ENCODE results near the gene SDHAF2.
"Not testable (repeated sequence)": the region's sequence is repeated elsewhere in the genome, so short reads cannot be mapped to it uniquely, and the experiment has no call there.

The SDHAF2 gene

GRCh38 chr11:61425367-61426131, 4.4 kb upstream of the SDHAF2 start:
- DNase-seq (ENCODE audit: low spot score), result no peak

DNA sequence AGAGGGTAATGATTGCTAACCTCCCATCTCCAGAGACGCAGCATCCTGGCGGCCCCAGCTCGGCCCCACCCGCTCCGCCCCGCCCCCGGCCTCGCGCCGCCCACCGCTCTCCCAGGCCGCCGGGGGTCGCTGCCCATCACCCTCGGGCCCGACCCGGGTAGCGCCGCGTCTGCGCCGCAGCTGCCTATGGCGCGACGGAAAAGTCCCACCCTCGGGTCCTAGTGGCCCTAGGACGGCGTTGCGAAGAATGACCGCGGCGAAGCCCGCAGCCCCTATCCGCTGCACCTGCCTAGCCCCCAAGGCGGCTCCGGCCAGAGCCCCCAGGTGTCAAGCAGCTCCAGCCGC, 606 bp upstream of the SDHAF2 start:
- peak; percentile 87 for DNase-seq (ENCODE audit: low spot score)

DNA sequence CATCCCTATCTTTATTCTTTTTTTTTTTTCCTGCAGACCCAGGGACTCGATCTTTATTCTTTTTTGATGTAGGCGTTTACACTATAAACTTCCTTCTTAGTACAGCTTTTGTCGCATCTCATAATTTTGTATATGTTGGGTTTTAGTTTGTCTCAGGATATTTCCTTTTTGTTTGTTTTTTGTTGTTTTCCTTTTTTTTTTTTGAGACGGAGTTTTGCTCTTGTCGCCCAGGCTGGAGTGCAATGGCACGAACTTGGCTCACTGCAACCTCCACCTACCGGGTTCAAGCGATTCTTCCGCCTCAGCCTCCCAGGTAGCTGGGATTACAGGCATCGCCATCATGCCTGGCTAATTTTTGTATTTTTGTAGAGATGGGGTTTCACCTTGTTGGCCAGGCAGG, 915 bp downstream of the SDHAF2 start:
- DNase-seq (ENCODE audit: low spot score), result not testable (repeated sequence)

GRCh38 chr11:61437496-61437895, 7.6 kb downstream of the SDHAF2 start:
- no peak for DNase-seq (ENCODE audit: low spot score)

DNA sequence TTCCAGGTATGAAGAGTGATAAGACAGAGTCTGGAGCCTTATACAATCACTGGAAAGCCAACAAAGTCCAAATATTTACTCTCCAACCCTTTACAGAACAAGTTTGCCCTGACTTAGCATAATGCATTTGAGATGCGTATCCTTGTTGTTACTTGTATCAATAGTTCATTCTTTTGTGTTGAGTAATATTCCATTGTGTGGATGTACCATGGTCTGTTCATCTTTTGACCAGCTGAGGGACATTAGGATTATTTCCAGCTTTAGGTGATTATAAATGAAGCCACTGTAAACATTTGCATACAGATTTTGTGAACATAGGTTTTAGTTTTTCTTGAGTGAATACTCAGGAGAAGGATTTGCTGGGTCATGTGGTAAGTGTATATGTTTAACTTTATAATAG, 9.7 kb downstream of the SDHAF2 start:
- no peak for DNase-seq (ENCODE audit: low spot score)

- no peak for DNase-seq (ENCODE audit: low spot score)
Observed at GRCh38 chr11:61442616-61443015, 12.7 kb downstream of the SDHAF2 start.

DNA sequence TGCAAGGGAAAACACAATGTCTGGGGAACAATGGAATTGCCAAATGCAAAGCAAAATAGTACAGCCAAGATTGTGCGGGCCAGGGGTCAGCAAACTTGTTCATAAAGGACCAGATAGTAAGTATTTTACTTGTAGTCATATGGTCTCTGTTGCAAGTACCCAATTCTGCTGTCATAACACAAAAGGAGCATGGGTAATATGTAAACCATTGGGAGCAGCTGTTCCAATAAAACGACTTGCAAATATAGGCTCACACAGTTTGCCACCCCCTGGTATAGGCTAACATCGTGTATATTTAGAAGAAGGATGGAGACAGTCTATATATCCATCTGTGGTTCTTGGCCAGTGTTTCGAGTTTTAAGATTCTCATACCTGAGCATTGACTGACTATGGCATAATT, 15.6 kb downstream of the SDHAF2 start:
- DNase-seq (ENCODE audit: low spot score), result no peak

DNA sequence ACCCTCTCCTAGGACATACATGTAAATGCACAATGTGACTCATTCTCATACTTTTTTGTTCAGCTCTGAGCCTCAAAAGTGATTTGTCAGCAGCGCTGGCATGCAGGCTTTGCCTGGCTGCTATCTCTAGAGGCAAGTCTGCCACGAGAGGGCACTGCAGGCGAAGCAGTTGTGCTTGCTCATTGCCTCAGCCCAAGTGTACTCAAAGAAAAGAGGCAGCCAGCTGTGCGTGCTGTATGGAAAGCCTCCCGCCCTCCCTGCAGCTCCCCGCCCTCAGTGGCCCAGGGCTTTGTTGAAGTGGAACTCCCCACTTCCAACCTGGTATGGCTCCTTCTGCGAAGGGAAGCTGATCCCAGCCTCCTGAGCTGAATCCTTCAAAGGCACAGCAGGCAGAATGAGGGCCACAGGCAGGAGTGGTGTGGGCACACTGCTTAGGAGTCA, 16.3 kb downstream of the SDHAF2 start:
- peak; percentile 86 for DNase-seq (ENCODE audit: low spot score)

- DNase-seq (ENCODE audit: low spot score), result no peak
Observed at GRCh38 chr11:61447601-61448551, 18.0 kb downstream of the SDHAF2 start.

DNA sequence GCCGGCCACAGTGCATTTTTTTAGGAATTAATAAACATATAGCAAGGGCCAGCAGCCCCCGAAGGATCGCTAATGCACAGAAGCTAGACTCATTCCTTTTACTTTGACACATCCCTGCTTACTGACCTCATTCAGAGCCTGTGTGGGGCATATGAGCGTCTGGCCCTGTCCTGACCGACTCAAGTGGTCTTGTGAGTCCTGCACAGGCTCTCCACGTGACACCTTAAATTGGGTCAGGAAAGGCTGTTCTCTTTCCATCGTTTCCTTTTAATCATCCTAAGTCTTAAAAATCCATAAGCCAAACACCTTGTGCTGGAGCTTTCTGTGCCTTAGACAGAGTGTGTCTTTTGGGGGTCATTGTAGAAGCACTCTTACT, 18.6 kb downstream of the SDHAF2 start:
- no peak for DNase-seq (ENCODE audit: low spot score)

GRCh38 chr11:61452825-61453224, 22.9 kb downstream of the SDHAF2 start:
- DNase-seq (ENCODE audit: low spot score), result no peak

GRCh38 chr11:61453695-61454094, 23.8 kb downstream of the SDHAF2 start:
- DNase-seq (ENCODE audit: low spot score), result no peak

DNA sequence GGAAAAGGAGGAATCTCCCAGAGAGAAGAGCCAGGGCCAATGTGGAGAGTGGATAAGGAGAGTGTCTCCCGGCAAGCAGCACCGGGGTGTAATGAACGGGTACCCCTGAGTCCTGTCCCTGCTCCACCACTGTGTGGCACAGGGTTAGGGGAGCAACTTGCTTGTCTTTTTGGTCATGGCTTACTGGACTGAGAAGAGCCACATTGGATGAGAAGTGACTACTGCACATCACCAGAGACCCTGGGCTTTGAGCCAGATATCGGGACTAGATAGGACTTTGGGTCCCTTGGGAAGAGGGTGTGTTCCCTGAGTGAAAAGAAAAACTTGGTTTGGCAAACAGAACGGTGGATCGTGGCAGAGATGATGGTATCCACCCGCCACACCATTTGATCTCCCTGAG, 24.6 kb downstream of the SDHAF2 start:
- no peak for DNase-seq (ENCODE audit: low spot score)

DNA sequence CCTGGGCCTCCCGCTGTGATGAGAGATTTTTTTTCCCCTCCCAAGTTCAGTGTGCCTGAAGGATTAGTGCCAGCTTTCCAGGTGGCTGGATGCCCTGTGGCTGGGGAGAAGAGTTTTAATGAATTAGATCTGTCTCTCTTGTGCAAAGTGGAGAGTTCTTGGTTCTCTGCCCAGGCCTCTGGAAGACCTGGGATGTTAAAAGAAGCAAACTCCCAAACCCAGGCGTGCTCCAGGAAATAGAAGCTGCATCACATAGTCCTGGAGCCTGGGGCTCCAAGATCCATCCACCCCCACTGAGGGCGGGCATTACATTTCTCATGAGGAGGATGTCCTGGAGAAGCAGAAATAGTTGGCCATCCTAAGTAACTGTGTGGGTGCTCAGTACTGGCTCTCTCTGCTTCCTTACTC, 30.6 kb downstream of the SDHAF2 start:
- DNase-seq (ENCODE audit: low spot score), result no peak

- DNase-seq (ENCODE audit: low spot score), result no peak
Observed at GRCh38 chr11:61460986-61461385, 31.1 kb downstream of the SDHAF2 start.

GRCh38 chr11:61467602-61468001, 37.7 kb downstream of the SDHAF2 start:
- DNase-seq (ENCODE audit: low spot score), result not testable (repeated sequence)

GRCh38 chr11:61468002-61468401, 38.1 kb downstream of the SDHAF2 start:
- no peak for DNase-seq (ENCODE audit: low spot score)

- DNase-seq (ENCODE audit: low spot score), result no peak
Observed at GRCh38 chr11:61472282-61472681, 42.4 kb downstream of the SDHAF2 start.

DNA sequence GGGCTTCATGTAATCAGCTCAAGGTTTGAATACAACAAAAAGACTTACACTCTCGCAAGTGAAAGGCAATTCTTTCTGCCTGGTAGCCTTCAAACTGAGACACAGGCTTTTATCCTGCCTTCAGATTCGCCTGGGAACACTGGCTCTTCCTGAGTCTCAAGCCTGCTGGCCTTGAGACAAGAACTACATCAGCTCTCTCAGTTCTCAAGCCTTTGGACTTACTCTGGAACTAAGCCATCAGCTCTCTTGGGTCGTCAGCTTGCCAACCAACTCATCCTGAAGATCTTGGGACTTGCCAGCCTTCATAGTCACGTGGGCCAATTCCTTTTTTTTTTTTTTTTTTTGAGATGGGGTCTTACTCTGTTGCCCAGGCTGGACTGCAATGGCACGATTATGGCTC, 42.9 kb downstream of the SDHAF2 start:
- no peak for DNase-seq (ENCODE audit: low spot score)

DNA sequence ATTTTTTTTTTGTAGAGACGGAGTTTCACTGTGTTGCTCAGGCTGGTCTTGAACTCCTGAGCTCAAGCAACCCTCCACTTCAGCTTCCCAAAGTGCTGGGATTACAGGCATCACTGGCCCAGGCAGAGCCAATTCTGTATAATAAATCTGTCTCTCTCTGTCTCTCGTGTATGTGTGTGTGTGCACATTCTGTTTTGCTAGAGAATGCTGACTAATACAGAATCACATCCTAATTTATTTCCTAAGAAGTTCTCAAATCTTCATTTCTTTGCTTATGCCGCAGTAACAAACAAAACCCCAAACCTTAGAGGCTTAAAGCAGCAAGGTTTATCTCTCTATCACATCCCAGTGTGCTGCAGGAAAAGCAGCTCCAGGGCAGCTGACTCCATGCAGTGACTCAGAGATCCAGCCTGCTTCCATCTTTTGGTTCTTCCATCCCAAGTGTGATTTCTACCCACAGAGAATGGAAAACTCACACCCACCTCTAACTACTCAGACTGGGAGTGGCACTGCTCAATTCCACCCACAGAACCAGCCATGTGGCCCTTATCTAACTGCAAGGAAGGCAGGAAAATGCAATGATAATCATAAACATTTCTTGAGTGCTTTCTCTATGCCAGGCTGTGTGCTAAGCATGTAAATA, 43.6 kb downstream of the SDHAF2 start:
- DNase-seq (ENCODE audit: low spot score), result no peak

DNA sequence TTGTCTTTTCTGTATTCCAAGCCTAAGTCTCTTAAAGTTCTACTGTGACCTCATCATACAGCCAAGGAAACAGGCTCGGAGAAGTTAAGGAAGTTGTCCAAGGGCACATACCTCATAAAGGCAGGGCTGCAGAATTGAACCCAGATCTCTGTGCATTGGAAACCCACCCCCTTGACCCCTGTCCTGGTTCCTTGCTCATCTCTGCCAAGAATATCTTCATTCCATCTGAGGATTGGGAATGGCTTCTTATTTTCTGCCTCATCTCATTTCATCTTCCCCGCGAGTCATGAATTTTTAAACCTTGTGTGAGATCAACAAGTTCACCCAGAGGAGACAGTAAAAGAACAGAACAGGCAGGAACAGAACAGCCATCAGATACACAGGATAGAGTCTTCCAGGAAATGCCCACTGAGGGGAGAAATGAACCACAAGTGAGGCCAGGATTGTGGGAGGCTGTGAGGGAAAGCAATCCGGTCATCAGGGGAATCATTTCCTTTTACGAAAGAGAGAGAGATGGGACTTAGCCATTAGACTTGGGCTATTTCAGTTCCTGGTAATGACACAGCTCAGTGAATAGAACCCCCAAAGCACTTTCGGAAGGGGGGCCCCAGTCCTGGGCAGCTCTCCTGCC, 44.2 kb downstream of the SDHAF2 start:
- no peak for DNase-seq (ENCODE audit: low spot score)

DNA sequence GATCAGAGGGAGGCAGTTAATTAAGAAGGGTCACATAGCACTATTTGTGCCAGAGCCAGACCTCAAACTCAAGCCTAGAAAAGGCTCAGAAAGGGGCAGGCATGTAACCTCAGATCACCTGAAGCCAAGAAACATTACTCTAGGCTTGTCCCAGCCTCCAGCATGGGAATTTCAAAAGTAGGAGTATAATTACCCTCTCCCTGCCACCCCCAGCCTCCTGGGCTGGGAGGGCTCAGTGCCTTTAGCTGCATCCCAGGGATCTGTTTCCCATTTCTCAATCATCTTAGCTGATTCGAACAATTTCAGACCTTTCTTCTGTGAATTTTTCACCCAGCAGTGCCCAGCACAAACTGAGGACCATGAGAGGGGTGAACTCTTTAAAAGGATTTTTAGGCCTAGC, 45.5 kb downstream of the SDHAF2 start:
- DNase-seq (ENCODE audit: low spot score), result no peak

Measured in HuH-7.5 (cell line).